Kidney (tissue), 14 donors: ENCODE results near the gene NF1. TPM values are rescaled to one million over a fixed set of nuclear protein-coding genes. Genes with fewer than 3 reads are reported as not detected.

Experiments
- DNase-seq, 5 donors: peaks; one replicate each; pipeline ENCODE4 v3.0.0-alpha.2; 2013 to 2020
- FAIRE-seq: peaks from 2 replicates; lab custom pipeline; 2012; peaks lifted over from hg19 to GRCh38; lab: Jason Lieb, UNC
- H3K27ac ChIP-seq, 2 donors: one replicate each; pipeline ENCODE4 v1.7.0; 2013; ENCODE audit warnings: low read depth in 2 of 2, low read length in 2 of 2, inconsistent platforms in 1 of 2
- H3K27me3 ChIP-seq: one replicate; pipeline ENCODE4 v1.7.1; 2013; ENCODE audit warnings: low read length, inconsistent platforms; ENCODE audit not compliant: control insufficient read depth, insufficient read depth
- H3K36me3 ChIP-seq, 3 donors: one replicate each; pipeline versions ENCODE4 v1.7.0 to v1.7.1; 2013; ENCODE audit warnings: low read length in 3 of 3, control low read depth in 1 of 3, inconsistent platforms in 1 of 3; ENCODE audit not compliant: insufficient read depth in 3 of 3, control insufficient read depth in 2 of 3
- H3K4me1 ChIP-seq, 3 donors: one replicate each; pipeline versions ENCODE4 v1.7.0 to v1.7.1; 2013; ENCODE audit warnings: low read length in 3 of 3, inconsistent platforms in 1 of 3, low read depth in 1 of 3; ENCODE audit not compliant: control insufficient read depth in 2 of 3, insufficient read depth in 2 of 3
- H3K4me3 ChIP-seq, 3 donors: one replicate each; pipeline versions ENCODE4 v1.7.0 to v1.8.1; 2013; ENCODE audit warnings: low read length in 3 of 3, control low read depth in 1 of 3, inconsistent platforms in 1 of 3
- H3K9ac ChIP-seq, 3 donors: one replicate each; pipeline versions ENCODE4 v1.7.0 to v1.7.1; 2013; ENCODE audit warnings: low read length in 3 of 3, control low read depth in 1 of 3, inconsistent platforms in 1 of 3
- H3K9me3 ChIP-seq, 3 donors: one replicate each; pipeline versions ENCODE4 v1.7.0 to v1.7.1; 2013; ENCODE audit warnings: low read length in 3 of 3, control low read depth in 1 of 3, inconsistent platforms in 1 of 3; ENCODE audit not compliant: control insufficient read depth in 2 of 3, insufficient read depth in 1 of 3
- intact Hi-C: fragments of 100-400 bp; cut with DNase I; formaldehyde crosslinking; loops from one replicate; pipeline ENCODE4 v1.11.1; 2022
- polyA plus RNA-seq: library from polyadenylated mRNA; stranded (reverse); fragments of 350-450 nt; fragmentation: Illumina TruSeq; extraction: RNeasy Lipid Tissue Mini Kit (QIAGEN cat#74804); gene quantifications from one replicate; pipeline ENCODE4 v1.2.3, GENCODE V29; 2014; ENCODE audit warnings: low read depth, low replicate concordance; ENCODE audit not compliant: insufficient read depth
- total RNA-seq: library from RNA; stranded (reverse); fragmentation: NEBNext Ultra II Directional; extraction: Animal tissue kit (Norgen Biotek cat#: 25700); gene quantifications from one replicate; pipeline ENCODE4 v1.2.1, GENCODE V29; 2021
- TF ChIP-seq, protein P1 (sequence below): IDR thresholded peaks from 3 replicates; pipeline ENCODE4 v1.5.1; 2012; ENCODE audit warnings: mild to moderate bottlenecking, moderate library complexity, borderline replicate concordance; ENCODE audit not compliant: insufficient read depth; ENCODE audit errors: extremely low read depth
- donor health status: control.
- donor health status: control.
- donor health status: control.
- donor health status: control.
- donor health status: control.
- donor health status: DM: yes; HTN: yes; CAD: no.
- donor health status: Normal renal cell carcinoma (clear cell type).

NF1 gene
- total and polyA plus RNA-seq, 2 donors from 2014 or later, result 7.8 to 61.3 TPM

DNA sequence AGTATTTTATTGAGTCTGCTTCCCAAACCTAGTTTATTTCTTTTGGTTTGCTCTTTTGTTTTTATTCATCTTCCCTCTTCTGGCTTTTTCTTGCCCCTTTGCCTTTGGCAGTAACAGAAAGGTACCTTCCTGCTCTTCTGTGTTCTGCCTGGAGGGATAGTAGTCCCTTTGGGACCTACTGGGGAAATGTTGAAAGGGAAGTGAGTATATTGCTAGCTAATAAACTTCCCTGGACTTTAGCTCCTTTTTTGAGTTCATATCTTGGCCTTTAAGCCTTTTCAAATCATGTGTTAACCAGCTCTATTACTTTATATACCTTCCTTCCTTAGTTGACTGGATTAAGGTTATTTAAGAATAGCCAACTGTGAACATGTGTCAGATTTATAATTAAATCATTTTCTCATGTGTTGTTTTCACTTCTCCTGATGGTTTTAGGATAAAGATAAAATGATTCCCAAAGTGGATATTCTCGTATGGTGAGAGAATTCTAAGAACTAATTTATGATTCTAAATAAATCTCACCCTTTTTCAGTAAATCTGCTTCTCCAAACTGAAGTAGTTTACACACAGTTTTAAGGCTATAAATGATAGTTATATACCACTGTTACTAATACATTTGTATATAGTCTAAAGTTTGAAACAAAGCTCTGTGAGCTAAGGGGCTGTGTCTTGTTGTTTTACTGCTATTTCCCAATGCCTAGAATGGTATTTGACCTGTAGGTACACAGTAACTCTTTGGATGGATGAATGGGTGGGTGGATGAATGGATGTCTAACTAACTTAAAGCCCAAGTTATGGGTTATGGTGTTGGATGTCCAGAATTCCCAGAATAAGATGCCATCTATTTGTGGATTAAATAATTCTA is 156.6 kb downstream of the NF1 start:
- Histone ChIP-seq H3K27ac (no peak overlapping the region), H3K9ac (no peak overlapping the region), H3K4me3 (no peak overlapping the region), H3K36me3 (peaks cover 0 to 5% (median 3%) of the 10 kb centered on the region in 3 donors), H3K9me3 (no peaks in the 10 kb centered on the region), H3K4me1 (no peaks in the 10 kb centered on the region), H3K27me3 (no peaks in the 10 kb centered on the region)
- FAIRE-seq (no peak), DNase-seq (no peak)
- intact Hi-C loops, result no loop called here
- TF ChIP-seq, protein P1, sequence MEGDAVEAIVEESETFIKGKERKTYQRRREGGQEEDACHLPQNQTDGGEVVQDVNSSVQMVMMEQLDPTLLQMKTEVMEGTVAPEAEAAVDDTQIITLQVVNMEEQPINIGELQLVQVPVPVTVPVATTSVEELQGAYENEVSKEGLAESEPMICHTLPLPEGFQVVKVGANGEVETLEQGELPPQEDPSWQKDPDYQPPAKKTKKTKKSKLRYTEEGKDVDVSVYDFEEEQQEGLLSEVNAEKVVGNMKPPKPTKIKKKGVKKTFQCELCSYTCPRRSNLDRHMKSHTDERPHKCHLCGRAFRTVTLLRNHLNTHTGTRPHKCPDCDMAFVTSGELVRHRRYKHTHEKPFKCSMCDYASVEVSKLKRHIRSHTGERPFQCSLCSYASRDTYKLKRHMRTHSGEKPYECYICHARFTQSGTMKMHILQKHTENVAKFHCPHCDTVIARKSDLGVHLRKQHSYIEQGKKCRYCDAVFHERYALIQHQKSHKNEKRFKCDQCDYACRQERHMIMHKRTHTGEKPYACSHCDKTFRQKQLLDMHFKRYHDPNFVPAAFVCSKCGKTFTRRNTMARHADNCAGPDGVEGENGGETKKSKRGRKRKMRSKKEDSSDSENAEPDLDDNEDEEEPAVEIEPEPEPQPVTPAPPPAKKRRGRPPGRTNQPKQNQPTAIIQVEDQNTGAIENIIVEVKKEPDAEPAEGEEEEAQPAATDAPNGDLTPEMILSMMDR, result no peak

DNA sequence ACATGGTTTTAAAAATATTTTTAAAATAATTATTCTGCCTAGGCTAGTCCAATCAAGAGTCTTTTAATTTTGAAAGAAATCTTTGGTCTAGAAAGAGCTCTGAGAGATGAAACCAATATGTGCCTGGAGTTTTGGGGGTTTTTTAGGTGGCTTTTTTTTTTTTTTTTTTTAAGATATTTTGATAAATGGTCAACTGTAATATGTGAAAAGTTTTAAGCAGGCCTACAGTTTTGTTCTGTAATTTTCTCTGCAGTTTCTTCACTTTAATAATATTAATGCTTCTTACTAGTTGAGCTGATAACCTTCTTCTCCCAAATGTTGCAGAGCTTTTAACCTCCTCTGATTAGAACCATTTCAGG is 157.2 kb downstream of the NF1 start:
- TF ChIP-seq, protein P1, result no peak

DNA sequence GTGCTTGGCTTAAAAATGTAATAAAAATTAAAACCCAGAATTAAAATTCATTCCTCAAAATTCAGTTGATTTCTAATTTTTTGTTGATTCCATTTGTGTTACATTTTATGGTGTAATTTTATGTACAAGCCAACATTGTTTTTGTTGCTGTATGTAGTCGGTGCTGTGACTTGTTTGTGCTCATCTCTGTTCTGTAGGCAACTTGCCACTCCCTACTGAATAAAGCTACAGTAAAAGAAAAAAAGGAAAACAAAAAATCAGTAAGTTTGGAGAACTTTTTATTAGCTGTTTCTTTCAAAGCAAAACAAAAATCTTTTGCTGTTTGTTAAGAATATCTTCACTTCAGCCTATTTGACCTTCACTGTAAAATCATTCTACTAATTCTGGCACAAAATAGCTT is 158.0 kb downstream of the NF1 start:
- Histone ChIP-seq H3K36me3 (peaks cover 0 to 2% (median 0%) of the 10 kb centered on the region in 3 donors), H3K4me3 (no peak overlapping the region), H3K27ac (no peak overlapping the region), H3K9me3 (no peaks in the 10 kb centered on the region), H3K9ac (no peak overlapping the region), H3K4me1 (no peaks in the 10 kb centered on the region), H3K27me3 (no peaks in the 10 kb centered on the region)
- TF ChIP-seq, protein P1, result no peak
- intact Hi-C loops, result no loop called here
- no peak for FAIRE-seq
- no peak for DNase-seq

More for the DNA sequence above, 157.2 kb downstream of the NF1 start:
- intact Hi-C loops, result no loop called here
- no peak for DNase-seq
- Histone ChIP-seq H3K36me3 (peaks cover 0 to 5% (median 3%) of the 10 kb centered on the region in 3 donors), H3K4me1 (no peaks in the 10 kb centered on the region), H3K27me3 (no peaks in the 10 kb centered on the region), H3K9me3 (no peaks in the 10 kb centered on the region), H3K9ac (no peak overlapping the region), H3K27ac (no peak overlapping the region), H3K4me3 (no peak overlapping the region)
- no peak for FAIRE-seq
